Cardiac muscle cell (in vitro differentiated cells and primary cell): ENCODE measurements around the gene IRAK4. TPM values are rescaled to one million over a fixed set of nuclear protein-coding genes. Genes with fewer than 3 reads are reported as not detected.
A peak's percentile ranks its signal among the peaks of the same experiment; 100 is the strongest.

Source experiments
- DNase-seq, 2 donors: peaks; one replicate each; pipeline versions ENCODE4 v3.0.0 to v3.0.0-alpha.2; 2010 to 2017; ENCODE audit warnings: low read depth in 1 of 2, low spot score in 1 of 2
- H3K27ac ChIP-seq: fragments of 200-600 bp; sonication (generic); 2 replicates; pipeline ENCODE4 v1.5.1; 2016
- H3K27me3 ChIP-seq: fragments of 200-600 bp; sonication (generic); 2 replicates; pipeline ENCODE4 v1.6.0; 2016; ENCODE audit warnings: control low read depth
- H3K36me3 ChIP-seq: fragments of 200-600 bp; sonication (generic); 2 replicates; pipeline ENCODE4 v1.5.1; 2016; ENCODE audit warnings: control low read depth
- H3K4me1 ChIP-seq: fragments of 200-600 bp; sonication (generic); 2 replicates; pipeline ENCODE4 v1.8.1; 2017; ENCODE audit warnings: low read depth, mild to moderate bottlenecking, mixed run types
- H3K4me3 ChIP-seq: fragments of 200-600 bp; sonication (generic); 2 replicates; pipeline ENCODE4 v1.5.1; 2016; ENCODE audit warnings: mild to moderate bottlenecking
- H3K9me3 ChIP-seq: fragments of 200-600 bp; sonication (generic); 2 replicates; pipeline ENCODE4 v1.5.1; 2017; ENCODE audit warnings: low read depth, mild to moderate bottlenecking, control low read depth
- polyA plus RNA-seq: library from polyadenylated mRNA; unstranded; fragments of >200 nt; fragmentation: Nextera tagmentation; extraction: Ambion mirVana; gene quantifications from 2 replicates; pipeline ENCODE4 v1.2.1, GENCODE V29; 2016
- total RNA-seq: library from RNA; depleted of rRNA; stranded (reverse); fragments of >200 nt; gene quantifications from 2 replicates; pipeline ENCODE4 v1.2.3, GENCODE V29; 2016
- TF ChIP-seq, protein P1 (sequence below): IDR thresholded peaks from 2 replicates; pipeline ENCODE4 v1.5.1; 2012; ENCODE audit warnings: low read depth, mild to moderate bottlenecking, low read length

Gene IRAK4
- total and polyA plus RNA-seq, 2 experiments from 2014 or later, result not detected

DNA sequence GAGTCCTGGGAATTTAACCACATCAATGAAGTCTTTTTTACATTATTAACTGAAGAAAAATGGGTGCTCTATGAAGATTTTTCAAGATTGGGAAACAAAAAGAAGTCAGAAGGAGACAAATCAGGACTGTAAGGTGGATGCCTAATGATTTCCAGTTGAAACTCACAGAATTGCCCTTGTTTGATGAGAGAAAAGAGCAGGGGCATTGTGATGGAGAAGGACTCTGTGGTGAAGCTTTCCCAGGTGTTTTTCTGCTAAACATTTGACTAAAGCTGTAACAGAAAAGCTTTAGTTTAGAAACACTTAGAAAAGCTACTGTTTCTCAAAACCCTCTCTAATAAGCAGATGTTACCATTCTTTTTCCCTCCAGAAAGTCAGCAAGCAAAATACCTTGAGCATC is 5.8 kb downstream of the IRAK4 start:
- Histone ChIP-seq H3K4me3 (no peak overlapping the region), H3K4me1 (no peaks in the 10 kb centered on the region), H3K36me3 (no peaks in the 10 kb centered on the region), H3K27ac (no peak overlapping the region), H3K9me3 (no peaks in the 10 kb centered on the region), H3K27me3 (no peaks in the 10 kb centered on the region)
- TF ChIP-seq, protein P1, sequence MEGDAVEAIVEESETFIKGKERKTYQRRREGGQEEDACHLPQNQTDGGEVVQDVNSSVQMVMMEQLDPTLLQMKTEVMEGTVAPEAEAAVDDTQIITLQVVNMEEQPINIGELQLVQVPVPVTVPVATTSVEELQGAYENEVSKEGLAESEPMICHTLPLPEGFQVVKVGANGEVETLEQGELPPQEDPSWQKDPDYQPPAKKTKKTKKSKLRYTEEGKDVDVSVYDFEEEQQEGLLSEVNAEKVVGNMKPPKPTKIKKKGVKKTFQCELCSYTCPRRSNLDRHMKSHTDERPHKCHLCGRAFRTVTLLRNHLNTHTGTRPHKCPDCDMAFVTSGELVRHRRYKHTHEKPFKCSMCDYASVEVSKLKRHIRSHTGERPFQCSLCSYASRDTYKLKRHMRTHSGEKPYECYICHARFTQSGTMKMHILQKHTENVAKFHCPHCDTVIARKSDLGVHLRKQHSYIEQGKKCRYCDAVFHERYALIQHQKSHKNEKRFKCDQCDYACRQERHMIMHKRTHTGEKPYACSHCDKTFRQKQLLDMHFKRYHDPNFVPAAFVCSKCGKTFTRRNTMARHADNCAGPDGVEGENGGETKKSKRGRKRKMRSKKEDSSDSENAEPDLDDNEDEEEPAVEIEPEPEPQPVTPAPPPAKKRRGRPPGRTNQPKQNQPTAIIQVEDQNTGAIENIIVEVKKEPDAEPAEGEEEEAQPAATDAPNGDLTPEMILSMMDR, result no peak
- no peak for DNase-seq

DNA sequence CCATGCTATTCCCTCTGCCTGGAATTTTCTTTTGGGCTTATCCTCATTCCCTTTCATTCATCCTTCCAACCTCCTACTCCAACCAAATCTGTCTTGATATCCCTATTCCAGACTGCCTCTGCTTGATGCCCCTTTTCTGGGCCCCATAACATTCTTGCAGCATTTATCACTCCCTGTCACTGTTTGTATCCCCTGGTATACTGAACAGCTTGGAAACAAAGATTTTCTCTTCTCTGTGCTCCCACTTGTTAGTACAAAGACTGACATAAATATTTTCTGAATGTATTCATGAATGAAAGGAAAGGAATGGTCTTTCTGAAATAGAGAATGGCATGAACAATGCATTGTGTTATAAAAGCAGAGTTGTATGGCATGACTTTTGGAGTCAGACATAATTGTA is 7.5 kb downstream of the IRAK4 start:
- Histone ChIP-seq H3K27me3 (no peaks in the 10 kb centered on the region), H3K36me3 (no peaks in the 10 kb centered on the region), H3K9me3 (no peaks in the 10 kb centered on the region), H3K4me3 (no peak overlapping the region), H3K4me1 (no peaks in the 10 kb centered on the region), H3K27ac (no peak overlapping the region)
- TF ChIP-seq, protein P1, result no peak
- peak in 1 of 2 donors; percentile 23 for DNase-seq

DNA sequence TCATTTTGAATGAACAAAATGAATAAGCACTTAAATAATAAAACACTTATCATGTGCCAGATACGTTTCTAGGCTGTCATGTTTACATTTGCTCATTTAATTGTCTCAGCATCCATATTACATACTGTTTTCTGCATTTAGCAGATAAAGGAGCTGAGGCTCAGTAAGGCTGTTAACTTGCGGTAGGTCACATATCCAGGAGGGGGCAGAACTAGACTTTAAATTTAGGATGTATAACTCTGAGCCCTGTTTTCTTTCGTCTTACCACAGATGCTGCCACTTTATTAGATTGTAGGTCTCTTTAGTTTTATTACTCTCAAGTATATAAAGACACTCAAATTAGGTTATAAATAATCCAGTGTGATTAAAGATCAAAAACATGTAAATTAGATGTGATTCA is 17.7 kb downstream of the IRAK4 start:
- H3K4me1 ChIP-seq, result no peaks in the 10 kb centered on the region
- H3K9me3 ChIP-seq, result no peaks in the 10 kb centered on the region
- DNase-seq, result peak; percentile 47 to 53
- H3K27me3 ChIP-seq, result no peaks in the 10 kb centered on the region
- TF ChIP-seq, protein P1, result peak; percentile 35
- H3K27ac ChIP-seq, result no peak overlapping the region
- no peaks in the 10 kb centered on the region for H3K36me3 ChIP-seq
- no peak overlapping the region for H3K4me3 ChIP-seq

DNA sequence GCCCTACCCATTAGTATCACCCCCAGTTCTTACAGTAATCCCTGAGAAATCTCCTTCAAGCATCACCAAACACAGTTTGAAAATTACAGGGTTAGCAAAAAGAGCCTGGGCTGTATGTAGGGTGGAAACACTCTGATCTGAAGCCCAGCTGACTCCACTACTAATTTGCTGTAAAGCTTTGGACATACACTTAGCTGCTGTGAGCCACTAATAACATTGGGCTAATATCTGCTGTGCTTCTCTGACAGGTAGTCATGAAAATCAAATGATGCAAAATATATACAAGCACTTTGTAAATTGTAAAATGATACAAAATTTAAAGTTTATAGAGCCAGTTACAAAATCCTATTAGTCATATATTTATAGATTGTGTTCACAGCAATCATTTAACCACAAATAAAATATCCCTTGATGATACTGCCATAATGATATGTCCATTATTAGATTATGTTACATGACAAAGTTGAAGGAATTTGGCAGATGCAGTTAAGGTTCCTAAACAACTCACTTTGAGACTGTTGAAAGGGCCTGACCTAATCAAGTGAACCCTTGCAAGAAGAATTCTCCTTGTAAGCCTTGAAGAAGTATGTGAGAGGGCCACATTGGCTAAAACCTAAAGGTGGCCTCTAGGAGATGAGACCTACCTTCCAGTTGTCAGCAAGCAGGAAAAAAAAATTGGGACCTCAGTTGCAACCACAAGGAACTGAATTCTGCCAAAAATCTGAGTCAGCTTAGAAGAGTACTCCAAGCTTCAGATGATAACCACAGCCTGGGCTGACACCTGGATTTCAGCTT is 28.3 kb downstream of the IRAK4 start:
- Histone ChIP-seq H3K4me3 (no peak overlapping the region), H3K36me3 (no peaks in the 10 kb centered on the region), H3K4me1 (no peaks in the 10 kb centered on the region), H3K27ac (no peak overlapping the region), H3K9me3 (no peaks in the 10 kb centered on the region), H3K27me3 (no peaks in the 10 kb centered on the region)
- TF ChIP-seq, protein P1, result no peak
- no peak for DNase-seq

DNA sequence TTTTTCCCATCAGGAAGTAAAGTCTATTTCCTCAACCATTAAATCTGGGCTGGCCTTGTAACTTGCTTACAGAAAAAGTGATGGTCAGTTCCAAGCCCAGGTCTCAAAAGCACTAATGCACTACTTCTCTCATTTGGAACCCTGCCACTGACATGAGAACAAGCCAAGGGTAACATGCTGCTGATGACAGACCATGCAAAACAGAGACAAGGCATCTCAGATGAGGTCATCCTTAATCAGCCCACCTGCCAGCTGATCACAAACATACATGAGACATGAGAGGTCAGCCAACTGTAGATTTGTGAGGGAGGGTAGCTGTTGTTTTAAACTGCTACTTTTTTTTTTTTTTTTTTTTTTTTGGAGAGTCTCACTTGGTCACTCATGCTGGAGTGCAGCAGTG is 31.2 kb downstream of the IRAK4 start:
- no peaks in the 10 kb centered on the region for H3K4me1 ChIP-seq
- TF ChIP-seq, protein P1, result no peak
- H3K4me3 ChIP-seq, result no peak overlapping the region
- no peaks in the 10 kb centered on the region for H3K9me3 ChIP-seq
- H3K36me3 ChIP-seq, result no peaks in the 10 kb centered on the region
- H3K27ac ChIP-seq, result no peak overlapping the region
- peak in 1 of 2 donors; percentile 39 for DNase-seq
- H3K27me3 ChIP-seq, result no peaks in the 10 kb centered on the region
